ENCODE results near the gene OTUD4.
"Not testable (repeated sequence)": the region's sequence is repeated elsewhere in the genome, so short reads cannot be mapped to it uniquely, and the experiment has no call there.

OTUD4 gene

GRCh38 chr4:145177906-145178538 is 2.4 kb downstream of the OTUD4 start:
- DNase-seq, result no peak

GRCh38 chr4:145177511-145177905 is 2.9 kb downstream of the OTUD4 start:
- DNase-seq, result no peak

- no peak for DNase-seq
Measured at GRCh38 chr4:145176641-145177432, 3.6 kb downstream of the OTUD4 start.

DNA sequence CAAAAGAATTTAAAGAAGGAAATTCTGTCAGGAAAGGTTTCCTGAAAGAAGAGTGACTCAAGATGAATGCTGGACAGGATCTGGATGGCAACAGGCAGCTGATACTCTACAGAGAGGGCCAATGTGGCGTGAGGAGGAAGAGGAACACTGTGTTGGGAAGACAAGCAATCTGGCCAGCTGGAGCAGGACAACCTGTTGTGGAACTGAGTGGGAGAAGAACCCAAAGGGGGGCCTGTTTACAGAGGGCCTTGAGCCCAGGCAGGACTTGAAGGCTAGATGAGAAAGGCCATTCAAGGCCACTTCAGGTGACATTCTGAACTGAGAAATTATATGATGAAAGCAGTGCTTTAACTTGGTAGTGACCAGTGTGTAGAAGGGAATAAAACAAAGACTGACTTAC is 8.5 kb downstream of the OTUD4 start:
- no peak for DNase-seq

DNA sequence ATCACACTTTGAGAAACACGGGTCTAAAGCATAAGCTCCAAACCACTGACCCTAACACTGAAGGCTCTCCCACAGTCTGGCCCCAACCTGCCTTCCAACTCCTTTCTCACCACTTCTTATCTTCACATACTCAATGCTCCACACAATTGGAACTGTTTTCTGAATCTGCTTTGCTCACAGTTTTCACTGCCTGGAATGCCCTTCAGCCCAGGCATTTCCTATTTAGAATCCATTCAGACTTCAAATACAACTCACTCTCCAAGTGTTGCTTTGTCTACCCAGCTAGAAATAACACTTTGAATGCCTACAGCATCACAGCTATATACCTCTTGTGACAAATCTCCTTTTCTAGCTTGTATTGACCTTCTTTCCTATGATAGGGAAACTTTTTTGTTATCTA is 10.2 kb downstream of the OTUD4 start:
- DNase-seq, result no peak

DNA sequence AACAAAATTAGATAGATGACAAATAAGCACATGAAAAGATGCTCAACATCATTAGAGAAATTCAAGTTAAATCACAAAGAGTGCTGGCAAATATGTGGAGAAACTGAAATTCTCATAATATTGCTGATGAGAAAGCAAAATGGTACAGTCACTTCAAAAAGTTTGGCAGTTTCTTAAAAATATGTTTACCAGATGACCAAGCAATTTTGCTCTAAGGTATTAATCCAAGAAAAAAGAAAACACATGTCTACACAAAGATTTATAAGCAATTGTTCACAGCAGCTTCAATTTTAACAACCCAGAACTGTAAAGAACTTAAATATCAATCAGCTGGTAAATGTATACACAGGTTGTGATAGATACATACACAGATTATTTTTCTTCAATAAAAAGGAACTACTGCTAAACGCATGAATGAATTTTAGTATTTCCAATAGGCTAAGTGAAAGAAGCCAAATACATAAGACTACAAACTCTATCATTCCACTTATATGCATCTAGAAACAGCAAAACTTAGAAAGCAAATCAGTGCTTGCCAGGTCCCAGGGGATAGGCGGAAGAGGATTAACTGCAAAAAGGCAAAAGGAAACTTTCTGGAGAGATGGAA is 11.7 kb downstream of the OTUD4 start:
- DNase-seq, result no peak

DNA sequence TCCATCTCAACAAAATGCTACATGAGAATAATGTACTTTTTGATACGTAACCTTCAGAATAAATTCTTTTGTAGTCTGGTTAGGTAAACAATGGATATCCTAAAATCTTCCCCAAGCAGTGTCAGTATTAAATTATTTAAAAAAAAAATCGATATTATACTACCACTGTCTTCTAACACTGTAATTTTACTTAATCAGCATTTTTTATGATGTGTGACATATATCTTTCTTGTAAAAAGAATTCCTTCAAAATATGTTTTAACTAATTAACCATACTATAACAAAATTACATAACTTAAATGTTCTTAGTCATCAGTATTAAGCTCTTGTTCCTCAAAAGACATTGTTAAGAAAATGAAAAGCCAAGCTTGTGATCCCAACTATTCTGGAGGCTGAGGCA is 12.5 kb downstream of the OTUD4 start:
- no peak for DNase-seq

DNA sequence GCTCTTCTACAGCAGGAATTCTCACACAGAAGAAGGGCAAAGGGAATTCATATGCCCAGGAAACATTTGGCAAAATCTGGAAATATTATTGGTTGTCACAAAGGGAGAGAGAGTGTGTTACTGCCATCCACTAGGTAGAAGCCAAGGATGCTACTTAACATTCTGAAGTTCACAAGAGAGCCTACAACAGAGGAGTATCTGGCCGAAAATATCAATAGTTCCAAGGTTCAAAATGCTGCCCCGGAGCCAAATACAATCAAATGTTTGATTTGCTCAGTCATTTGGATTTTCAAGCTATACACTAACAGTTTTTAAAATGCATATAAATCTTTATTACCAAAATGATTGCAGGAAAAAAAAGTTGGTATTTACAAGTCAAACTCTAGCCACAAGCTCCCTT is 18.8 kb downstream of the OTUD4 start:
- DNase-seq, result no peak

DNA sequence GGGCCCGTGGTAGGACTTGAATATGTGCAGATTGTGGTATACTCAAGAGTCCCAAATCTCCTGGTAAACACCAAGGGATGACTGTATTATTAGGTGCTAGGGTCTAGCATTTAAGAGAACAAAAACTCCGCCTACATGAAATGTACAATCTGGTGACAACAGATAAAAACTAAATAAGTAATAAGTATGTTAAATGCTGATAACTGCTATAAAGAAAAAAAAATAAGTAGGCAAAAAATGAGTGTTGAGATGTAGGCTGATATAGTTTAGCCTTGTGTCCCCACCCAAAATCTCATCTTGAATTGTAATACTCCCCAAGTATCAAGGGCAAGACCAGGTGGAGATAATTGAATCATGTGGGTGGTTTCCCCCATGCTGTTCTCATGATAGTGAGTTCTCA is 23.4 kb downstream of the OTUD4 start:
- no peak for DNase-seq

DNA sequence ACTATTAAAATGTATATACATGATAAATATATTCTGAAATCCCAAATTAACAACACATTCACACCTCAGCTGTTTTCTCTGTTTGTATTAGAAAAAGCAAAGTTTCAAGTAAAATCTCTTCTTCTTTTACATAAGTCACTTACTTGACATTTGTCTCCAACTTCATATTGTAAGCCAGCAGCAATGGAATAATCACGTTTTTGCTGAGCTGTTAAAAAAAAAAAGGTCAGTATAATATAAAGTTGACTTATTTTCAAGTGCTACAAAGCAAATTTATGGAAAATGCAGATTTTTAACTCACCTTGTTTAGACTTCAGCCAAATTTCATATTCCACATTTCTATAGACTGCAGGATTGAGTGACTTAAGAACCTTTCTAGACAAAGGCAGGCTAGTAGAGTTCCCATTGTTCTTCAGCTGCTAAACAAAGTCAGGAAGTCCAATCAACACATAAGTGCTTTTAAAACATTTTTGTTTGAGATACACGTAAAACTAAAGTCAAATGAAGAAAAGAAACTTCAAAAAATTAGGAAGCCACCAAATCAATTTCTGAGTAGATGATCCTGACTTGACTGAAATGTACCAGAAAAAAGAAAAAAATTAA is 25.0 kb downstream of the OTUD4 start:
- no peak for DNase-seq

DNA sequence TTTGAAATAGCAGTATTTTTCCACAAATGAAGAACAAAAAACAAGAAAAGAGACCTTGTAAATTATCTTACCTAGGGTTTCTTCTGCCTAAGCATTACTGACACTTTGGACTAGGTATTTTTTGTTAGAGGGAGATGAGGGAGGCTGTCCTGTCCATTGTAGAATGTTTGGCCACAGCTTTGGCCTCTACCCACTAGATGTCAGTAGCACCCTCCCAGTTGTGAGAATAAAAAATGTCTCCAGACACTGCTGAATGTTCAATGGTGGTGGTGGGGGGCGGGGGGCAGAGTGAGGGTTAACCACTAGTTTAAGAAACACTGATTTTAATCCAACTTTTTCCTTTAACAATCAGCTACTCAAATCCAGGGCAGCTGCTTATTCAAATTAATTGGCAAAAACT is 25.8 kb downstream of the OTUD4 start:
- DNase-seq, result no peak

DNA sequence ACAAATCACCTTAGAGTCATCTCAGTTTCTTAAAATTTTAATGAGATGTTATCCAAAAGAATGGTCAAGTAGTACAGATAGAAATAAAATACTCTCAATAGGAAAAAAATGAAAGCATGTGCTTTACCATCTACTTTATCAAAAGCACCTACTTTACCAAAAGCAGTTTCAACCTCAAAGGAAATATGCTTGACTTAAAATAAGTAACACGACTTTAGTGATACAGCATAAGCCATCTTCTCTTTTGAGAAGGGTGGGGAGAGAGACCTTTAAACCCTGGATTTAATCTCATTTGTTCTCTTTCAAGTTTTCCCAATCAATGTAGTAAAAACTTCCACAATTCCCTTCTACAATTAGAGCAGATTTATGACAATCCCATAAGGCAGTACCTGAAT is 26.5 kb downstream of the OTUD4 start:
- no peak for DNase-seq

DNA sequence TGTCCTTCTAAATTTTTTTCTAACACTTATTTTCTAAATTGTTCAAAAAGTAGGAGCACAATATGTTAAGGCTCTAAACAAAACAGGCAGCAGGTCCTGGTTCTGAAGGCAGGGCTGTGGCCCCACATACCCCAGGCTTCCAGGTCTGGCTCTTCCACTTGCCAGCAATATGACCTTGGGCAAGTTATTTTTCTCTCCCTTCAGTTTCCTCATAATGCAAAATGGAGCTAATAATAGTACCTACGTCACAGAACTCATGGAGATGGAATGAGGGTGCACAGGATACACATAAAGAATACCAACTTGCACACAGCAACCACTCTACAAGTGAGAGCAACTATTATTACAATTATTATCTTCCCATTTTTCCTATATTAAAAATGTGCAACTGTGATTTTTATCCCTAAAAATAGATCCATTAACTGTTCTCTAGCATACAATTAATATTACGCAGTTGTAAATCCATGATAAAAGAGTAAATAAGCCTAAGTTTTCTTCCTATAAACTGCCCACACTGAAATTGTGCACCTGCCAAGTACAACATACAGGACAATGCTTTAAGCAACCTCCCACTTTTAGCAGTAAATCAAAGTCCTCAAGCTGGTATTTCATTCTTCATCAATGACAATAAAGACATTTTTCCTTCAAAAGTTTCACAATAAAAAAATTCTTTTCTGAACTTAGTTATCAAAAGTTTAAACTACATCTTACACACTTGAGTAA is 27.0 kb downstream of the OTUD4 start:
- no peak for DNase-seq

- DNase-seq, result no peak
Measured at GRCh38 chr4:145148980-145149379, 31.4 kb downstream of the OTUD4 start.

GRCh38 chr4:145136219-145136618 is 44.2 kb downstream of the OTUD4 start:
- DNase-seq, result not testable (repeated sequence)

DNA sequence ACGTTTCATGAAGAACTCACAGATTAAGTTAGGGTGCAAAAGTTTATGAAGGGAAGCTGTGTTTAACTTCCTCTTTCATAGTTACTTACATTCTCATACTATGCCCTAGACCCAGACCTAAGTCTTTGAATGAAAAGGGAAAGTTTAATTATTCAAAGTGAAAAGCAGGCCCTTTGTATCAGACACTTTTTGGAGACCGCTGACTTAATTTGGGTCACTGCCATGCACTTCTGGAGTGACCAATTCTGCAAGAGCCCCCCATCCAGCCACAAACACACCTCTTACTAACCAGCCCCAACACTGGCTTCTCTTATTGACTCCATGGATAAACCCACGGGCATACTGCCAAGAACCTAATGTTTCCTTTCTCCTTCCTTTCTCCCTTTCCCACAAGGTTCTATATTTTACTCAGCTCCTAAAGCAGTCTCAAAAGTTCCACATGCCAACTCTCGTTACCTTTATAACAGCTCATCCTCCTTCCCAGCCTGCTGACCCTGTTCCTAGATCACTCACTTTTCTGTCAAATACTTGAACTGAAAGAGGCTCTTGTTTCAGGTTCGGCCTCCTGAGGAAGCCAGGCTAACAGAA is 47.8 kb downstream of the OTUD4 start:
- DNase-seq, result no peak

DNA sequence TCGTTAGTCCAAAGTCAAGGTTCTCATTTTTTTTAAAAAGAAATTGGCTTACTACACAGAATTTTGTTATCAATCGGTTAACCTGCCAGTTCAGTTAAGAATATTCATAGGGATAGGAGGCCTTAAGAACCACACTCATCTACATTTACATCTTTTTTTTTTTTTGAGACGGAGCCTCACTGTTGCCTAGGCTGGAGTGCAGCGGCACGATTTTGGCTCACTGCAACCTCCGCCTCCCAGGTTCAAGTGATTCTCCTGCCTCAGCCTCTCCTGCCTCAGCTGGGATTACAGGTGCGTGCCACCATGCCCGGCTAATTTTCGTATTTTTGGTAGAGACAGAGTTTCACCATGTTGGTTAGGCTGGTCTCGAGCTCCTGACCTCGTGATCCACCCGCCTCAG is 48.5 kb downstream of the OTUD4 start:
- no peak for DNase-seq

DNA sequence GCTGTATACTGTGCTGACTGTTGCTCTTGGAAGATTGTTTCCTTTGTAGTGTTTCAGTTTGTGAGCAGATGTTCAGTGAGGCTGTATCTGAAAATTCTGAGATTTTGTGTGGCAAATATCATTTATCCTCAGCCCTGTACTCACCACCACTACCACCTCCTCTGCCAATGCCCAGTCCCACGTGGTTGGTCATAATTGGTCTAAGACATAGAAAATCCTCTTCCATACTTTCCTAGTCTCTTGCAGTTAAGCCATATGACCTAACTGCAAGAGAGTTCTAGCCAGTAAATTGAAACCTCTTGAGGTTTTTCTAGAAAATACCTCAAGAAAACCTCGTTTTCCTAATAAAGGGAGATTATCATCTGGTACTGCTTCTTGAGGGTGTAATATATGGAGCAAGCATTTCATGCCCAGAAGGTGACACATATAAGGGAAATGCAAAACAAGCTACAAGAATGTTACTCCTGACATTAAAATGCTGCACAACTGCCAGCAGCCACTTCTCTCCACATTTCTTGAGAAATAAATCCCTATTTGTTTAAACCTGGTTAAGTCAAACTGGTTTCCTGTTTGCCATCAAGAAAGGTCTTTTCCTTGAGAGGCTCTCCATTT is 49.5 kb downstream of the OTUD4 start:
- DNase-seq, result no peak

- DNase-seq, result no peak
Measured at GRCh38 chr4:145130130-145130529, 50.3 kb downstream of the OTUD4 start.

GRCh38 chr4:145125396-145125795 is 55.0 kb downstream of the OTUD4 start:
- DNase-seq, result no peak

DNA sequence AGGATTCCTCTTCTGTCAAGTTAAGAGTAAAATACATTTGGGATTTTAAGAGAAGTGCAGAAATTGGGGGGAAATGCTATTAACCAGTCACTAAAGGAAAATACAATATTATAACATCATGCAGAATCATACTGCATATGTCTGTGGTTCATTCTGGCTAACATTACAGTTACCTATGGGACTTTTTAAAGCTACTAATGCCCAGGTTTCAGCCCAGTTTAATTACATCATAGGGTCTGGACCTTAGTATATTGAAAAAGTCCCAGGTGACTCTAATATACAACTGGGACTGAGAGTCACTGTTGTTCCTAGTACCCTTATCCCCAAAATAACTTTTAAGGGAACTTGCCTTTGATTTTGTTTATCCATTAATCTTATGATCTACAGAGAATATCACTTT is 72.3 kb downstream of the OTUD4 start:
- no peak for DNase-seq

GRCh38 chr4:145107126-145107525 is 73.3 kb downstream of the OTUD4 start:
- no peak for DNase-seq

Measured in CD4-positive, alpha-beta T cell treated with Interleukin-15 for 1 hour (primary cell).